AG09309 (cell line): ENCODE measurements around the gene PGLYRP1.

ENCODE experiments used
- DNase-seq: peaks from one replicate; pipeline ENCODE4 v3.0.0-alpha.2; 2010; ENCODE audit warnings: low read depth
- H3K4me3 ChIP-seq: 2 replicates; pipeline ENCODE4 v1.5.1; 2011; ENCODE audit warnings: mild to moderate bottlenecking, low read depth, low read length, moderate library complexity; ENCODE audit not compliant: control insufficient read depth
- CTCF ChIP-seq: IDR thresholded peaks from 2 replicates; pipeline ENCODE4 v1.5.1; 2011; ENCODE audit warnings: mild to moderate bottlenecking, low read depth, low read length, inconsistent platforms; ENCODE audit not compliant: insufficient read depth, control insufficient read depth; ENCODE audit errors: missing control alignments

Gene PGLYRP1

GRCh38 chr19:45981350-45981749 lies 41.5 kb downstream of the PGLYRP1 start:
- no peak overlapping the region for H3K4me3 ChIP-seq
- TF ChIP-seq CTCF, result no peak
- no peak for DNase-seq

- H3K4me3 ChIP-seq, result no peak overlapping the region
- TF ChIP-seq CTCF, result no peak
- DNase-seq, result no peak
Measured at GRCh38 chr19:45978156-45978555, 44.7 kb downstream of the PGLYRP1 start.

GRCh38 chr19:45976178-45976577 lies 46.7 kb downstream of the PGLYRP1 start:
- no peak for DNase-seq
- no peak for TF ChIP-seq CTCF

DNA sequence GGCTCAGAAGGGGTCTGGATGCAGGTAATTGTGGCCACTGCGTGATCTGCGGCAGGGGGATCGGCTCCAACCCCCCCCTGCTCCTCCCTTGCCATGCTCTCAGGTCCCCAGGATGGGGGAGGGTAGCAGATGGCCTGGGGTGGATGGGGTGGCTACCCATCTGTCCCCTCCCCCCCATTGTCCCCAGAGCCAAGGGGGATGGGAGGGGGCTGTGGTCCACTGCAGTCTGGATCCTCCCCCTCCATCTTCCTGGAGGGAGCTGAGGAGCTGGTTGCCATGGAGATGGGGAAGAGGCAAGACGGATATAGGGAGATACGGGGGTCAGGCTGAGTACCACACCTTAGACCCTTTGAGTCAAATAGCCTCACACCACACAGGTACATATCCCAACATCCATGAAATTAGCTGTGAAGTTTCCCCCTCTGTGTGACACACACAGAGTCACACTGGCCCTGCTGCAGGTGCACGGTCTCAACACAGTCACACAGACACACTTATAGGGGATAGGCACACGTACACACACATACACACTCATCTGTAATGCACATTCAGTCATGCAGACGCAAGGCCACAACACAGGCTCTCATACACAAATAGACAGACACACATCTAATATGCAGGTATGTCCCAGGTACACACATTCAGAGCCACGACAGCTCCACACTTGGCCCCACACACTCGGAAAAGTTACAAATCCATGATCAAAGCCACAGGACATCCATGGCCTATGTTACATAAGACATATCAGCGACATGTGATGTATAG lies 47.4 kb downstream of the PGLYRP1 start:
- no peak overlapping the region for H3K4me3 ChIP-seq
- no peak for DNase-seq
- TF ChIP-seq CTCF, result no peak

More at GRCh38 chr19:45976178-45976577, 46.7 kb downstream of the PGLYRP1 start:
- H3K4me3 ChIP-seq, result no peak overlapping the region

DNA sequence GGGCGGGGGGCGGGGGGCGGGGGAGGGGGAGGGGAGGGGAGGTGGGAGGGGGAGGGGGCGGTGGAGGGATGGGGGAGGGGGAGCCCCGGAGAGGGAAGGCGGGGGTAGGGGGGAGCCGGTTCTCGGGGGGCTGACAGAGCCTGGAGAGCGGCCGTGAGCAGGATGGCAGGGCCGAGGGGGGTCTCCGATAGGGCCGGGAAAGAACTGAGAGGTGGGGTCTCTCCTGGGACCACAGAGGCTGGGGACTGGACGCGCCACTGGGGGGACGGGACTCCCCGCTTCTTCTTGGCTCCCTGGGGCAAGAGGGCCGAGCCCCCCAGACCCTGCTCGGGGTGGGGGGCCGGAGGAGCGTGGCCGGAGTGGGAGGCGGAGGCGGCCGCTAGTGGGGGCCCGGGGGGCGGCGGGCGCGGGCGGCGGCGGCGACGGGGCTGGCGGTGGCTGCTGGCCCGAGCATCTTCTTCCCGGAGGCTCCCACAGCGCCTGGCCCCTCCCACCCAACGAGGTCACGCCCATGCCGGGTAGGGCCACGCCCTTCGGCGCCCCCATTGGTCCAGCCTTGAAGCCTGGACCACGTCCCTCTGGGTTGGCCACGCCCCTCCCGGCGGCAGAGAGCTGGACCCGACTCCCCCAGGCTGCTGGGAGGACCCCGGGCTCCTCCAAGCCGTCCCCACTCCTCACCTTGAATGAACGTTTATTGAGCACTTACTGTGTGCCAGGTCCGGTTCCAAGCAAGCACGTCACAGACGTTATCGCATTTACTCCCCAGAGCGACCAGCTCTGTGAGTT lies 49.1 kb downstream of the PGLYRP1 start, which contains the start of gene NOVA2:
TSS of gene NOVA2 (minus strand) at position 313 of the 786 bp plus-strand sequence. CDS start 514 bp downstream, outside the sequence.
- DNase-seq, result no peak
- TF ChIP-seq CTCF, result no peak
- no peak within 1 kb of the TSS for H3K4me3 ChIP-seq

DNA sequence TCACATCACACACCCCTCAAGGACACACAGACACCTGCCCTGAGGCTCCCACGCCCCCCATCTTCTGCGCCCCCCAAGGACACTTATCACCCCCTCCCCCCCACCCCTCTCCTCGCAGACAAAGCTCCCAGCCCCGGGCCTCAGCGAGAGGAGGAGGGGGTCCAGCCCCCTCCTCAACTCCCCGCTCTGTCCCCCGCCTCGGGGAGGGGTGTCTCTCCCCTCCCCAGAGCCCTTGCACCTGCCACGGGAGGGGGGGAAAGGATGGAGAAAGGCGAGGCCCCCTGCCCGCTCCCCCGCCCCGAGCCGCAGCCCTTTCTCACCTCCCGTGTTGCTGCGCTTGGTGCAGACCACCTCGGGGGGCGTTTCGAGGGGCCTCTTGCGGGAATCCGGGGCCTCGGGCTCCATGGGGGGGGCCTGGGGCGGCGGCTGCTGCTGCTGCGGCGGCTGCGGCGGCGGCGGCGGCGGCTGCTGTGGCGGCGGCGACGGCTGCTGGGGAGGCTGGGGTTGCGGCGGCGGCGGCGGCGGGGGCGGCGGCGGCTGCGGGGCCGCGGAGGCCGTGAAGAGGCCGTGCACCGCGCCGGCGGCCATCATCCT lies 49.8 kb downstream of the PGLYRP1 start:
- H3K4me3 ChIP-seq, result no peak overlapping the region
- no peak for DNase-seq
- no peak for TF ChIP-seq CTCF
